C4-2B (cell line): Measurements from ENCODE around the gene PLAC1.

Experiments
- CTCF ChIP-seq: fragments of 450-650 bp; conservative IDR thresholded peaks from 2 replicates; pipeline ENCODE4 v1.5.1; 2017; ENCODE audit warnings: mild to moderate bottlenecking
- ZFX ChIP-seq: fragments of 450-650 bp; IDR thresholded peaks from 2 replicates; pipeline ENCODE4 v1.6.1; 2017

- TF ChIP-seq CTCF, result no peak
- no peak for TF ChIP-seq ZFX
Measured at GRCh38 chrX:134592303-134592702, 66.0 kb downstream of the PLAC1 start.
